ENCODE measurements around the gene SORD. TPM values are rescaled to one million over a fixed set of nuclear protein-coding genes. Genes with fewer than 3 reads are reported as not detected.
"Not testable (repeated sequence)": the region's sequence is repeated elsewhere in the genome, so short reads cannot be mapped to it uniquely, and the experiment has no call there.

SORD gene
- total RNA-seq, 1 experiment from 2014 or later = 116 TPM

DNA sequence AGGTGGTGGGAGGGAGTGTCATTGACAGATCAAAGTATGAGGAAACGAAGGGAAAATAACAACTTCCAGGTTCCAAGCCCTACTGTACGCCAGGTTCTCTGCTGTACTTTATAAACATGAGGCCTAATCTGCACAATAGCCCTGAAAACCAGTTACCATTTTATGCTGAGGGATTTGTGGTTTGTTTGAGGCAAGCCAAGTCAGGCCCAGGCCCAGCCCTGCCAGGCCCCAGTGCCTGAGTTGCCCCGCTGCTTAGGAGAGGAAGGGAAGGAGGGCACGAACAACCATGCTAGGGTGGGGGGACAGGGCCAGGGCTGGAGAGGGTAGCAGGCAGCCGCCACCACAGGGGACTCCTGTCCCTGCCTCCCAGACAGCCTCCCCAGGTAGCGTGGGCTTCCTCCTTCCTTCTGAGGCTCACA is 47.0 kb downstream of the SORD start:
- H3K4me2 ChIP-seq (ENCODE audit: low read length); H3K27ac ChIP-seq (ENCODE audit: low read depth, low read length); H3K27me3 ChIP-seq (ENCODE audit: insufficient read depth, low read length); H3K9me3 ChIP-seq (ENCODE audit: control insufficient read depth in 1 of 2, insufficient read depth in 1 of 2, low read depth in 1 of 2, low read length in 2 of 2); ATAC-seq; CTCF ChIA-PET; DNase-seq (ENCODE audit: low read depth, low spot score); H3K79me2 ChIP-seq (ENCODE audit: insufficient read depth, low read length); H3K36me3 ChIP-seq (ENCODE audit: control insufficient read depth in 1 of 2, insufficient read depth in 2 of 2, low read length in 2 of 2); RAD21 ChIA-PET (ENCODE audit: low non-redundant PET in 1 of 2, low total read pairs in 2 of 2, uncharacterized antibody in 2 of 2, unreplicated experiment in 2 of 2); H3K9me2 ChIP-seq (ENCODE audit: insufficient read depth); H4K20me1 ChIP-seq (ENCODE audit: insufficient read depth); intact Hi-C loops (cut with micrococcal nuclease); H3K9ac ChIP-seq (ENCODE audit: low read length); H2AFZ ChIP-seq (ENCODE audit: low read depth, low read length, poor library complexity, severe bottlenecking); POLR2A ChIA-PET; H3K4me3 ChIP-seq (replicated peaks in 1 of 2; ENCODE audit: low read depth in 1 of 2, low read length in 2 of 2); BruUV-seq (replicated peaks); H3K4me1 ChIP-seq (ENCODE audit: control insufficient read depth in 1 of 2, insufficient read depth in 2 of 2, low read length in 2 of 2): not testable (repeated sequence)

DNA sequence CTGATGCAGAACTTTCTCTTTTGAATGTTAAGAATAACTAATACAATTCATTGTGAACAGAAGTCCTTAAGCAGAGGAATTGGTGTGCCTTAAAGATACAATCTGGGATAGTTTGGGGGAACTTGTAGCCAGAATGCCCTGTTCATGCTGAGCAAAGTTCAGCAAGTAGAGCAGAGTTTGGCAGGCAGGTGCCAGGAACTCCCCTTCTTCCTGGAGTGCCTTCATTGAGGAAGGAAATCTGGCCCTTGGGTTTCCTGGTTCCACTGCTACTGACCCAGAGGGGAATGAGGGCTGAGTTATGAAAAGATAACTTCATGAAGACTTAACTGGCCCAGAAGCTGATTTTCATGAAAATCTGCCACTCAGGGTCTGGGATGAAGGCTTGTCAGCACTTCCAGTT is 50.6 kb downstream of the SORD start:
- H3K27me3 ChIP-seq (ENCODE audit: insufficient read depth, low read length); H2AFZ ChIP-seq (ENCODE audit: low read depth, low read length, poor library complexity, severe bottlenecking); RAD21 ChIA-PET (ENCODE audit: low non-redundant PET in 1 of 2, low total read pairs in 2 of 2, uncharacterized antibody in 2 of 2, unreplicated experiment in 2 of 2); H3K4me1 ChIP-seq (ENCODE audit: control insufficient read depth in 1 of 2, insufficient read depth in 2 of 2, low read length in 2 of 2); H4K20me1 ChIP-seq (ENCODE audit: insufficient read depth); intact Hi-C loops (cut with micrococcal nuclease); H3K9me3 ChIP-seq (ENCODE audit: control insufficient read depth in 1 of 2, insufficient read depth in 1 of 2, low read depth in 1 of 2, low read length in 2 of 2); H3K4me3 ChIP-seq (replicated peaks in 1 of 2; ENCODE audit: low read depth in 1 of 2, low read length in 2 of 2); POLR2A ChIA-PET; H3K79me2 ChIP-seq (ENCODE audit: insufficient read depth, low read length); BruUV-seq (replicated peaks); CTCF ChIA-PET; ATAC-seq; H3K36me3 ChIP-seq (ENCODE audit: control insufficient read depth in 1 of 2, insufficient read depth in 2 of 2, low read length in 2 of 2); DNase-seq (ENCODE audit: low read depth, low spot score); H3K9me2 ChIP-seq (ENCODE audit: insufficient read depth); H3K4me2 ChIP-seq (ENCODE audit: low read length); H3K27ac ChIP-seq (ENCODE audit: low read depth, low read length); H3K9ac ChIP-seq (ENCODE audit: low read length): not testable (repeated sequence)

DNA sequence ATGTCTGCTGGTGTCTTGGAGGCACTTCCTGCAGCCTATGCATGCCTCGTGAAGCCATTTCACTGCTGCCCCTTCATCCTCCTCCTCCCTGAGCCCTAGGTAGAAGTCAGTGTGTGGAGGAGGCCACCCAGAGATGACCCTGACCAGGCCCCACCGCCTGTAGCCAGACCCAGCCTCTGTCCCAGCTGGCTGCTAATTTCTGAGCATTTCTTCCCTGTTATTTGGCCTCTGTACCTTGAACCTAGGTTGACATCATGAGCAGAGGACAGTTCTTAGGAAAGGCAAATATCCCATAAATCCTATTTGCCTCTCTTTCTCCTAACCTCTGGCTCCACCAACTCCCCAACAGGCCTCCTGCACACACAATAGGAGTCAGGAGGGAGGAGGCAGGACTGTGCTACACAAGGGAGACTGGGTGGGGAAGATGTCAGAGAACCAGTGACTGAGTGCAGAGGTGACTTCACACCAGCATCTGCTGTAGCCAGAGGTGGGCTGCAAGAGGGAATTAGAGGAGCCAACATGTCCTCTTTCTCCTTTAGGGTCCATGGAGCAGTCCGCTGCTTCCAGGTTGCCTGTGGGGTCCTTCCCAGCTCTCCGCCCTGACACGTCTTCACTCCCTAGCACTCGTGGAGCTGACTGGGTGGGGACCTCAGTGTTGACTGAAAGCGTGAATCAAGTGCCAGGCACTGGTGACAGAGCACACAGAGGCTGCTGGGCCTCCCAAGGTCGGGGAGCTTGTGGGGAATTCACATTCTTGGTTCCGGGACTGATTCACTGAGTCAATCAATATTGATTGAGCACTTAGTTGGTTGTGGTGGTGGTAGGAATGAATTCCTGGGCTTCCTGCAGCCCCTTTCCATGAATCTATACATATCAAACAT is 52.7 kb downstream of the SORD start:
- H3K4me3 ChIP-seq (replicated peaks in 1 of 2; ENCODE audit: low read depth in 1 of 2, low read length in 2 of 2); H3K36me3 ChIP-seq (ENCODE audit: control insufficient read depth in 1 of 2, insufficient read depth in 2 of 2, low read length in 2 of 2); ATAC-seq; H3K9me2 ChIP-seq (ENCODE audit: insufficient read depth); H3K9me3 ChIP-seq (ENCODE audit: control insufficient read depth in 1 of 2, insufficient read depth in 1 of 2, low read depth in 1 of 2, low read length in 2 of 2); CTCF ChIA-PET; H3K4me2 ChIP-seq (ENCODE audit: low read length); H4K20me1 ChIP-seq (ENCODE audit: insufficient read depth); H3K79me2 ChIP-seq (ENCODE audit: insufficient read depth, low read length); H2AFZ ChIP-seq (ENCODE audit: low read depth, low read length, poor library complexity, severe bottlenecking); POLR2A ChIA-PET; H3K27me3 ChIP-seq (ENCODE audit: insufficient read depth, low read length); intact Hi-C loops (cut with micrococcal nuclease); DNase-seq (ENCODE audit: low read depth, low spot score); H3K9ac ChIP-seq (ENCODE audit: low read length); BruUV-seq (replicated peaks); H3K27ac ChIP-seq (ENCODE audit: low read depth, low read length); H3K4me1 ChIP-seq (ENCODE audit: control insufficient read depth in 1 of 2, insufficient read depth in 2 of 2, low read length in 2 of 2); RAD21 ChIA-PET (ENCODE audit: low non-redundant PET in 1 of 2, low total read pairs in 2 of 2, uncharacterized antibody in 2 of 2, unreplicated experiment in 2 of 2): not testable (repeated sequence)

DNA sequence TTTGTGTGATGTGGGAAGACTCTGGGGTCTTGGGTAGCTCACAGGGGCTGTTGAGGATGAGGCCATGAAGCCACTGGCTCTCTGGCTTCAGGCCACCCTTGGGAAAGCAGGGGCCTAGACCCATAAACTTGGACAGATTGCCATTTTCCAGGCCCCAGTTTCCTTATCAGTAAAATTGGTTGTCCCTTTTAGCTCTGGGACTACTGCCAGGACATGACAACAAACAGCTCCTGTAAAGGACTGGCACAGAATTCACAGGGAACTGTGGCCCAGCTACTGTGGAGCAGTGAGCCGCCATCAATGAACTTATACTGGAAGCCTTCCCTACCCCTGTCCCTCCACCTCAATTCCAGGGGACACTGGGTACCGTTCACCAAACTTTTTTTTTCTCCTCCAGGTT is 54.4 kb downstream of the SORD start:
- BruUV-seq (replicated peaks); H4K20me1 ChIP-seq (ENCODE audit: insufficient read depth); H3K4me2 ChIP-seq (ENCODE audit: low read length); ATAC-seq; H3K27ac ChIP-seq (ENCODE audit: low read depth, low read length); H3K4me1 ChIP-seq (ENCODE audit: control insufficient read depth in 1 of 2, insufficient read depth in 2 of 2, low read length in 2 of 2); DNase-seq (ENCODE audit: low read depth, low spot score); H3K4me3 ChIP-seq (replicated peaks in 1 of 2; ENCODE audit: low read depth in 1 of 2, low read length in 2 of 2); intact Hi-C loops (cut with micrococcal nuclease); H3K79me2 ChIP-seq (ENCODE audit: insufficient read depth, low read length); RAD21 ChIA-PET (ENCODE audit: low non-redundant PET in 1 of 2, low total read pairs in 2 of 2, uncharacterized antibody in 2 of 2, unreplicated experiment in 2 of 2); CTCF ChIA-PET; POLR2A ChIA-PET; H3K27me3 ChIP-seq (ENCODE audit: insufficient read depth, low read length); H3K9me2 ChIP-seq (ENCODE audit: insufficient read depth); H3K36me3 ChIP-seq (ENCODE audit: control insufficient read depth in 1 of 2, insufficient read depth in 2 of 2, low read length in 2 of 2); H3K9ac ChIP-seq (ENCODE audit: low read length); H3K9me3 ChIP-seq (ENCODE audit: control insufficient read depth in 1 of 2, insufficient read depth in 1 of 2, low read depth in 1 of 2, low read length in 2 of 2); H2AFZ ChIP-seq (ENCODE audit: low read depth, low read length, poor library complexity, severe bottlenecking): not testable (repeated sequence)

Data from HCT116 (cell line).